H1 (cell line): ENCODE data around the gene RAMP3. TPM values are rescaled to one million over a fixed set of nuclear protein-coding genes. Genes with fewer than 3 reads are reported as not detected.
"Not testable (repeated sequence)": the region's sequence is repeated elsewhere in the genome, so short reads cannot be mapped to it uniquely, and the experiment has no call there.

ENCODE experiments used
- CTCF ChIA-PET: fragments of 300-600 bp; sonication (Branson Sonifier 250); formaldehyde crosslinking; loops from one replicate; lab custom pipeline; 2021; ENCODE audit not compliant: partially characterized antibody; lab: Charles Lee
- POLR2A ChIA-PET: fragments of 300-600 bp; sonication (Branson Sonifier 250); formaldehyde crosslinking; loops from one replicate; lab custom pipeline; 2021; ENCODE audit warnings: inconsistent platforms; ENCODE audit not compliant: partially characterized antibody; lab: Charles Lee
- DNase-seq, 2 experiments: peaks; one replicate each; pipeline versions ENCODE4 v3.0.0 to v3.0.0-alpha.2; 2010 to 2022; ENCODE audit warnings: low spot score in 2 of 2, low read depth in 1 of 2, mixed read lengths in 1 of 2
- FAIRE-seq: peaks from 2 replicates; lab custom pipeline; 2011; peaks lifted over from hg19 to GRCh38; lab: Jason Lieb, UNC
- H2AFZ ChIP-seq: 2 replicates; pipeline ENCODE4 v1.8.1; 2012; ENCODE audit warnings: low read length, inconsistent platforms
- H2AK5ac ChIP-seq: 2 replicates; pipeline ENCODE4 v1.6.1; 2013; ENCODE audit warnings: low read depth, low read length
- H2BK120ac ChIP-seq: replicated peaks from 2 replicates; pipeline ENCODE3; 2013; ENCODE audit warnings: low read depth, low read length, inconsistent platforms
- H2BK12ac ChIP-seq: 2 replicates; pipeline ENCODE4 v1.6.1; 2013; ENCODE audit warnings: low read depth, low read length
- H2BK15ac ChIP-seq: 2 replicates; pipeline ENCODE4 v1.6.1; 2013; ENCODE audit warnings: low read length
- H2BK20ac ChIP-seq: 2 replicates; pipeline ENCODE4 v1.6.1; 2013; ENCODE audit warnings: low read length
- H2BK5ac ChIP-seq: 2 replicates; pipeline ENCODE4 v1.6.1; 2013; ENCODE audit warnings: low read depth, low read length
- H3K14ac ChIP-seq: 2 replicates; pipeline ENCODE4 v1.6.1; 2013; ENCODE audit warnings: inconsistent platforms; ENCODE audit not compliant: insufficient read length
- H3K18ac ChIP-seq: 2 replicates; pipeline ENCODE4 v1.6.1; 2013; ENCODE audit warnings: low read length; ENCODE audit errors: extremely low read depth
- H3K23ac ChIP-seq: 2 replicates; pipeline ENCODE4 v1.6.1; 2013; ENCODE audit warnings: inconsistent platforms; ENCODE audit not compliant: insufficient read length
- H3K23me2 ChIP-seq: 2 replicates; pipeline ENCODE4 v1.6.1; 2013; ENCODE audit warnings: low read depth, low read length
- H3K27ac ChIP-seq: 2 replicates; pipeline ENCODE4 v1.6.1; 2011; ENCODE audit warnings: low read depth, low read length, inconsistent platforms
- H3K27me3 ChIP-seq, 4 experiments: replicated peaks in 1 of 4; 1 replicate in 1 of 4; 2 replicates in 3 of 4; pipeline versions ENCODE4 v1.6.1 to v1.8.1; 2011 to 2013; ENCODE audit warnings: low read length in 3 of 4, mild to moderate bottlenecking in 3 of 4, inconsistent platforms in 2 of 4, mixed read lengths in 2 of 4, moderate library complexity in 1 of 4; ENCODE audit not compliant: control insufficient read depth in 3 of 4, insufficient read depth in 3 of 4; ENCODE audit errors: extremely low read depth in 1 of 4
- H3K36me3 ChIP-seq, 4 experiments: 2 replicates each; pipeline versions ENCODE4 v1.6.1 to v1.8.1; 2011 to 2013; ENCODE audit warnings: mild to moderate bottlenecking in 4 of 4, low read length in 3 of 4, moderate library complexity in 2 of 4, control low read depth in 1 of 4, inconsistent platforms in 1 of 4; ENCODE audit not compliant: insufficient read depth in 4 of 4, control insufficient read depth in 2 of 4
- H3K4ac ChIP-seq: replicated peaks from 2 replicates; pipeline ENCODE3; 2013; ENCODE audit warnings: low read length, low read depth, mixed read lengths, inconsistent platforms; ENCODE audit not compliant: insufficient read length
- H3K4me1 ChIP-seq, 4 experiments: replicated peaks in 1 of 4; 1 replicate in 1 of 4; 2 replicates in 3 of 4; pipeline versions ENCODE4 v1.6.1 to v1.8.1; 2011 to 2013; ENCODE audit warnings: low read length in 3 of 4, inconsistent platforms in 2 of 4, mixed read lengths in 1 of 4; ENCODE audit not compliant: insufficient read depth in 4 of 4, control insufficient read depth in 3 of 4
- H3K4me2 ChIP-seq, 2 experiments: 2 replicates each; pipeline versions ENCODE4 v1.6.1 to v1.8.1; 2011 to 2013; ENCODE audit warnings: low read depth in 2 of 2, low read length in 2 of 2, control low read depth in 1 of 2, inconsistent platforms in 1 of 2, mild to moderate bottlenecking in 1 of 2; ENCODE audit not compliant: insufficient read depth in 1 of 2
- H3K4me3 ChIP-seq, 4 experiments: fragments of 200-600, 300-600 bp in 1 of 4; sonication (generic), shearing (Covaris generic), sonication (Bioruptor Twin) in 1 of 4; 2 replicates each; pipeline versions ENCODE4 v1.5.1 to v1.8.1; 2011 to 2016; ENCODE audit warnings: low read length in 4 of 4, low read depth in 3 of 4, control low read depth in 2 of 4, inconsistent platforms in 2 of 4, mild to moderate bottlenecking in 2 of 4, mixed read lengths in 1 of 4, moderate library complexity in 1 of 4; ENCODE audit not compliant: insufficient read depth in 2 of 4; ENCODE audit errors: extremely low read depth in 1 of 4
- H3K56ac ChIP-seq: replicated peaks from 2 replicates; pipeline ENCODE3; 2013; ENCODE audit warnings: low read depth, mild to moderate bottlenecking, mixed read lengths, low read length, inconsistent platforms; ENCODE audit not compliant: insufficient read length
- H3K79me1 ChIP-seq: 2 replicates; pipeline ENCODE4 v1.6.1; 2013; ENCODE audit warnings: low read depth, low read length, control low read depth
- H3K79me2 ChIP-seq, 2 experiments: 2 replicates each; pipeline versions ENCODE4 v1.6.1 to v1.8.1; 2012 to 2013; ENCODE audit warnings: low read length in 2 of 2, mild to moderate bottlenecking in 2 of 2, inconsistent platforms in 1 of 2; ENCODE audit not compliant: insufficient read depth in 2 of 2, control insufficient read depth in 1 of 2
- H3K9ac ChIP-seq, 4 experiments: replicated peaks in 1 of 4; 1 replicate in 1 of 4; 2 replicates in 3 of 4; pipeline versions ENCODE4 v1.6.1 to v1.8.1; 2011 to 2013; ENCODE audit warnings: low read depth in 3 of 4, low read length in 3 of 4, control low read depth in 2 of 4, mild to moderate bottlenecking in 2 of 4, moderate library complexity in 2 of 4, inconsistent platforms in 1 of 4; ENCODE audit errors: extremely low read depth in 1 of 4
- H3K9me3 ChIP-seq, 2 experiments: 2 replicates each; pipeline versions ENCODE4 v1.6.1 to v1.8.1; 2012 to 2013; ENCODE audit warnings: mild to moderate bottlenecking in 2 of 2, moderate library complexity in 2 of 2, control low read depth in 1 of 2, inconsistent platforms in 1 of 2, low read depth in 1 of 2, low read length in 1 of 2, mixed read lengths in 1 of 2; ENCODE audit not compliant: insufficient read depth in 2 of 2
- H4K20me1 ChIP-seq, 2 experiments: replicated peaks in 1 of 2; 2 replicates each; pipeline versions ENCODE3 to v1.8.1; 2011 to 2013; ENCODE audit warnings: inconsistent platforms in 2 of 2, low read length in 2 of 2, mild to moderate bottlenecking in 1 of 2; ENCODE audit not compliant: insufficient read depth in 2 of 2, control insufficient read depth in 1 of 2
- H4K5ac ChIP-seq: 2 replicates; pipeline ENCODE4 v1.6.1; 2013; ENCODE audit warnings: low read length, low read depth, mixed read lengths, inconsistent platforms; ENCODE audit not compliant: insufficient read length
- H4K8ac ChIP-seq: 2 replicates; pipeline ENCODE4 v1.8.0; 2013; ENCODE audit warnings: mild to moderate bottlenecking, moderate library complexity, low read length, inconsistent platforms; ENCODE audit not compliant: insufficient read depth; ENCODE audit errors: extremely low read depth
- H4K91ac ChIP-seq: replicated peaks from 2 replicates; pipeline ENCODE3; 2013; ENCODE audit warnings: low read length, mixed read lengths, inconsistent platforms; ENCODE audit not compliant: insufficient read length
- WGBS, 2 experiments: shearing (Covaris generic) in 1 of 2; methylation state at CpG; one replicate each; pipeline versions ENCODE4 v1.1.6 to v1.1.7; 2013 to 2015; ENCODE audit warnings: low lambda C conversion rate in 2 of 2, mixed read lengths in 2 of 2, inconsistent platforms in 1 of 2, low coverage in 1 of 2, missing lambda C conversion rate in 1 of 2; ENCODE audit not compliant: insufficient replicate concordance in 2 of 2, insufficient coverage in 1 of 2, insufficient read length in 1 of 2; ENCODE audit errors: extremely low coverage in 1 of 2, missing lambda C conversion rate in 1 of 2; 5-methylcytosine and 5-hydroxymethylcytosine counted together
- polyA plus RNA-seq, 7 experiments: library from polyadenylated mRNA; depleted of rRNA in 3 of 7; stranded (reverse) in 5 of 7; unstranded in 2 of 7; fragments of >200 nt in 5 of 7; fragments of 200-250 nt in 2 of 7; gene quantifications; 1 replicate in 5 of 7; 2 replicates in 1 of 7; 4 replicates in 1 of 7; pipeline versions ENCODE4 v1.2.1 to v1.2.3, GENCODE V29; 2011 to 2013; ENCODE audit warnings: missing spikeins in 2 of 7, mixed read lengths in 2 of 7
- total RNA-seq: library from RNA; stranded (reverse); fragmentation: NEBNext Ultra II Directional; extraction: Animal tissue kit (Norgen Biotek cat#: 25700); gene quantifications from 2 replicates; pipeline ENCODE4 v1.2.1, GENCODE V29; 2021

RAMP3 gene
- total and polyA plus RNA-seq, 2 of the 8 experiments (the other 6 are each of a cell fraction or from before 2014, with no cell fraction given) = 0.88 to 0.98 TPM

GRCh38 chr7:45206266-45206665, 48.7 kb downstream of the RAMP3 start:
- not testable (repeated sequence) for H3K4ac ChIP-seq, H3K23ac ChIP-seq, H3K9me3 ChIP-seq, H2BK120ac ChIP-seq, H3K79me1 ChIP-seq, H3K23me2 ChIP-seq, H4K8ac ChIP-seq, H2AK5ac ChIP-seq, H3K27me3 ChIP-seq, H3K27ac ChIP-seq, H3K56ac ChIP-seq, H3K4me1 ChIP-seq, H2BK15ac ChIP-seq, H3K14ac ChIP-seq, H3K9ac ChIP-seq, FAIRE-seq, H2BK20ac ChIP-seq, H3K4me3 ChIP-seq, H4K91ac ChIP-seq, H4K5ac ChIP-seq, H3K4me2 ChIP-seq, H3K79me2 ChIP-seq, H4K20me1 ChIP-seq, DNase-seq, H2BK5ac ChIP-seq, H2BK12ac ChIP-seq, H3K36me3 ChIP-seq, H2AFZ ChIP-seq, H3K18ac ChIP-seq
- WGBS, 2 experiments = 98% methylated on average over 5 of the region's 5 CpGs; no CpG with 5 or more reads in 1 of the 2 experiments
- ChIA-PET POLR2A (interaction anchor here (1.2 kb wide), 1 partner anchor 10 kb away, joined by 3 read pairs; no protein-coding TSS in a partner anchor), CTCF (interaction anchor here (1.5 to 3.4 kb wide), 2 partner anchors 11 to 26 kb away, joined by 4 to 29 read pairs; no protein-coding TSS in a partner anchor)

GRCh38 chr7:45209909-45210308, 52.3 kb downstream of the RAMP3 start:
- CTCF ChIA-PET = interaction anchor here (2.1 to 2.7 kb wide), 2 partner anchors 13 to 31 kb away, joined by 5 to 6 read pairs; no protein-coding TSS in a partner anchor
- H3K27me3 ChIP-seq = not testable (repeated sequence)

More at GRCh38 chr7:45209909-45210308, 52.3 kb downstream of the RAMP3 start:
- DNase-seq, H4K91ac ChIP-seq, H2AFZ ChIP-seq, H3K14ac ChIP-seq, H3K4me3 ChIP-seq, H2BK12ac ChIP-seq, H3K79me1 ChIP-seq, H3K9ac ChIP-seq, H2BK120ac ChIP-seq, H3K36me3 ChIP-seq, H3K4me2 ChIP-seq, H3K56ac ChIP-seq, H3K23ac ChIP-seq, H4K5ac ChIP-seq, H2AK5ac ChIP-seq, H2BK15ac ChIP-seq, H3K23me2 ChIP-seq, H4K20me1 ChIP-seq, H3K18ac ChIP-seq, H3K27ac ChIP-seq, H3K4ac ChIP-seq, H4K8ac ChIP-seq, POLR2A ChIA-PET, H3K4me1 ChIP-seq, FAIRE-seq, H3K79me2 ChIP-seq, H3K9me3 ChIP-seq, H2BK5ac ChIP-seq, H2BK20ac ChIP-seq: not testable (repeated sequence)
- 84% methylated on average over 3 of the region's 3 CpGs; no CpG with 5 or more reads in 1 of the 2 experiments for WGBS, 2 experiments
